ENCODE results near the gene ENGASE.
"Not testable (repeated sequence)": the region's sequence is repeated elsewhere in the genome, so short reads cannot be mapped to it uniquely, and the experiment has no call there.

Gene ENGASE, protein sequence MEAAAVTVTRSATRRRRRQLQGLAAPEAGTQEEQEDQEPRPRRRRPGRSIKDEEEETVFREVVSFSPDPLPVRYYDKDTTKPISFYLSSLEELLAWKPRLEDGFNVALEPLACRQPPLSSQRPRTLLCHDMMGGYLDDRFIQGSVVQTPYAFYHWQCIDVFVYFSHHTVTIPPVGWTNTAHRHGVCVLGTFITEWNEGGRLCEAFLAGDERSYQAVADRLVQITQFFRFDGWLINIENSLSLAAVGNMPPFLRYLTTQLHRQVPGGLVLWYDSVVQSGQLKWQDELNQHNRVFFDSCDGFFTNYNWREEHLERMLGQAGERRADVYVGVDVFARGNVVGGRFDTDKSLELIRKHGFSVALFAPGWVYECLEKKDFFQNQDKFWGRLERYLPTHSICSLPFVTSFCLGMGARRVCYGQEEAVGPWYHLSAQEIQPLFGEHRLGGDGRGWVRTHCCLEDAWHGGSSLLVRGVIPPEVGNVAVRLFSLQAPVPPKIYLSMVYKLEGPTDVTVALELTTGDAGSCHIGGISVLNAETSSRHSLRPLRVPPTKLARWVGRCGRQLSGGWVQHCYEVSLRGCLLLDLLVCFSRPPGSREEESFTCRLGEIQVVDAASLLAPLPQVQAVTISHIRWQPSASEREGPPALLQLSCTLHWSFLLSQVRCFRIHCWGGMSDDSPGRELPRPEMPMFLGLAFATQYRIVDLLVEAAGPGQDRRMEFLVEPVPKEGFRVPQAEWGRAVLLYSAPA

DNA sequence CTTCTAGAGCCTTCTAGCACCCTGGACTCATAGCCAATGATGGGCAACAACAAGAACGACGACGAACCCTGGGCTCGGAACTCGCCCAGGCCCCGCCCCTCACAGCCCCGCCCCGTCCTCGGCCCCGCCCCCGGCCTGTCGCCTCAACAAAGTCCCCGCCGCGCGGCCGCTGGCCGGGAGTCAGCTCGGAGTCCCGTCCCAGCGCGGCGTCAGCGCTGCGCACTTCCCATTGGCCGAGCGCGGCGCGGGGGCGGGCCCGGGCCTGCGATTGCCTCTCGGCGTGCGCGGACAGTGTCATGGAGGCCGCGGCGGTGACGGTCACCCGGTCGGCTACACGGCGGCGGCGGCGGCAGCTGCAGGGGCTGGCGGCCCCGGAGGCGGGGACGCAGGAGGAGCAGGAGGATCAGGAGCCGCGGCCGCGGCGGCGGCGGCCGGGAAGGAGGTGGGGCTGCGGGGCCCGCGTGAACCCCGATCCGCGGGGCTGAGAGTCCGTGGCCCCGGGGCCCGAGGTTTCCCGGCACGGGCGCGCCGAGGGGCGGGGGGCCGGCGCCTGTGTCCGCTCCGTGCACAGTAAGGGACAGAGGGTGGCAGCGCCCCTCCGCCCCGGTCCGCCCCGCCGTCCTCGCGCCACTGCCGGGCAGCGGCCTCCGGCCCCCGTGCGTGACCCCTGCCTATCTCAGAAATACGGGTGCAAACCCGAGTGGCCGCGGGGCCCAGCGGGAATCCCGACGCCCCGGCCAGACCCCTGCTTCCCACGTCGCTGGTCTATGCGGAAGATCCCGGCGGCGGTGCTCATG is at the start of gene ENGASE:
ENGASE (plus strand) TSS at position 176 of the 797 bp plus-strand sequence; CDS start at position 297, 121 bp downstream.
- peak; percentile 95 for DNase-seq

DNA sequence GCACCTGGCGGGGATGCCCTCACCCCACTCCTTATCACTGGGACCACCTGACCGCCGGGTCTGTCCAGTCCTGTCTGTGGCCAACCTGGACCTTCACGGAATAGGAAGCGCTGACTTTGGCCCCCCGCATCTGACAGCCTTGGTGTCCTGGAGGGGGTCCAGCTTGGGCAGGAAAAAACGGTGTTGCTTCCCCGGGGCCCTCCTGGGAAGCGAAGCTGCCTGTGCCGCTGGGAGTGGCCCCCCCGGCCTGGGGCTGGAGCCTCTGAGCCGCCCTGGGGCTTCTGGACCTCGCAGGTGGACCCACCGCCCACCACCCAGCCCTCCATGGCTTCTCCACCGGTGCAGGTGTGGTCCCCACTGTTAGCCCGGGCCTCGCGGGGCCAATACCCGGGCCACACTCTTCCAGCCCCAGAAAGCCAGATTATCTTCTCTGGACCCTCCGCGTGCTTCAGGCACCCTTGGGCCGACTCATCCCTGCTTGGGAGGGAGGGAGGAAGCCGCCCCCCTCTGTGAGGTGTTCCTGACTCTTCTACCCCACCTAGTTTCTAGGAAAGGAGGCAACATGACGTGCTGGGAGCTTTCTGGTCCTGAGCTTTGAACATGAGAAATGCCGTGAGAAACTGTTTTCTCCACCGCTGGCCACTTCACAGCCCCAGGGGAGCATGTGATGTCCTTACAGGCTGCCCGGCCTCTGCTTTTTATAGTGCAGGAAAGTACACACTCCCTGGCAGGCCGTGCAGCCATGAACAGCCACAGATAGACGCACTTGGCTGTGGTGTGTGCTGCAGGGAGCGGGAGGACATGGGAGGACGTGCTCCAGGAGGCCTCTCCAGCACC is 49.5 kb upstream of the ENGASE start:
- no peak for DNase-seq

DNA sequence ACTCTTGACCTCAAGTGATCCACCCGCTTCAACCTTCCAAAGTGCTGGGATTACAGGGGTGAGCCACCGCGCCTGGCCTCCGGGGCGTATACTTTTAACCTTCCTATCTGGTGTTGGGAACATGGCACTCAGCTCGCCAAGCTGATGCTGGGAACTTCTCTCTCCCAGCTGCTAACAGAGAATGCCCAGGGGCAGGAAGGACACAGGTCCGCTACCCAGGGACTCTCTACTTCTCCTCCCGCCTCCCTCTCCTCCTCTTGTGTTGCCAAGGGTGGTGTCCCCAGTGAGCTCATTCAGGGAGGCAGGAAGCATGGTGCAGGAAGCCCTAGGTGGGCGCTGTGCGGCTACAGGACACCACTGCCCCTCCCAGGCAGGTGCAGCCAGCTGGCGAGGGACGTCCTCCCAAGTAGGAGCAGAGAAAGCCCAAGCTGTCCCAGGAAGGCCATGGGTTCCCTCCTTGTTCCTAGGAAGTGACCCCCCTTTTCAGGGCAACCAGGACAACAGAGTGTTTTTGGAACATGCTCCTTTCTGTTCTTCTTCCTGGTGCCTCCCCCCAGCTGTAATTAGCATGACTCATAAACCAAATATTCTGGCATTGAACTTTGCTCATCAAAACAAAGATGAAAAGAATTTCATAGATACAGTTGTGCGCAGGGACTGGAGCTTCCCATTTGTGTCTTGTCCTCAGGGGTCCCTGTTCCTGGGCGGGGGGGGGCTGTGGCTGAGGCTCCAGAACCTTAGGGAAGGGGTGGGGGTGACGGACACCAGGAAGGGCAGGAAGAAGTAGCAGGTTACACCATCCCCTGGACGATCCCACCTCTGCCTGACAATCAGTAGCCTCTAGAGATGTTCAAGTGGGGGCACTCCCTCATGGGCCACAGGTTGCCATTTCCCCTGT is 48.0 kb upstream of the ENGASE start:
- no peak for DNase-seq

DNA sequence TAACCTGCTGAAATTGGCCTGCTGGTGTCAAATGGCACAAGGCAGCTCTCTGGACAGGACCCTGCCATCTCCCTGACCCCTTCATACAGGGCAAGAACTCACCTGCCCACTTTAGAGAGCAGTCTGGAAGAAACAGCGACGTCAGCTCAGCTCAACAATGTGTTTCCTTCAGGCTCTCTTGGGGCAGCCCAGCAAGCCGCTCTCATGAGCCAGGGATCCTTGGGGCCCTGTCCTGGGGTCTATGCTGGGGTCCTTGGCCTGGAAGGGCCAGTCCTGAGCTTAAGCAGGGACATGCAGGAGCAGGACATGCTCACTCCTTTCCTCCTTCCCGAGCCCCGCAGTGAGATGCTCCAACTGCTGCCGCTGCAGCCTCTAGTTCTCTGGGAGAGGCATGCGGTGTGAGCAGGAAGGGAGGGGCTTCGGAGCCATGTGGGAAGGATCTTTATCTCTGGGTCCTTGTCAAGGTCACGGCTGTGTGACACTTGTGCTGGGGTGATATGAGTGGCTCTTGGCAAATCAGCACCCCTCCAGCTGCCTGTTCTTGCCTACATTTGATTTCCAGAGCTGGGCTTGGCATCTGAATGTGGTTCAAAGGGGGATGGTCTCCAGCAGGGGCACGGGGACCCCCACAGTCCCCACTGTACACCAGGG is 47.2 kb upstream of the ENGASE start:
- DNase-seq = no peak

DNA sequence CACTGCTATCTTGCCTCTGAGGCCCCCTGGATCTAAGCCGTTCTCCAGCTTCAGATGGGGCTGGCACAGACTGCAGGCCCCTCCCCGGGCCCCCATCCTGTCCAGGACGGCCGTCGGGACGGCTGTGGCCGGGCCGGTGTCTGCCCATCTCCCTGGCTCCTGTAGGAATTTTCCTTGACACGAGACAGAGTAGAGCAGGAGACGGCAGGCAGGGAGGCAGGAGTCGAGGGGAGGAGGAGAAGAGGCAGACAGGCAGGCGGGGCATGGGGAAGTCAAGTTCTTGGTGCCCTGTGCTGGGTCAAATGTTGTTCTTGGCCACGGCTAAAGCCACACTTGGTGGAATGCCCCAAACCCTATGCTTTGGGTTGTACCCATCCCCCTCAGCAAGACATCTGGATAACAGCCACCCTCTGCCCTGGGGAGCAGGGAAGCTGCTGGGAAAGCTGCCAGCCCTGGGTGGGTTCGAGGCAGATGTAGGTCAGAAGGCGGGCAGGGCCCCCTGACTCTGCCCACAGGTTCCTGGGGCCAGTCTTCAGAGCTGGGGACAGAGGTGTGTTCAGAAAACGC is 46.6 kb upstream of the ENGASE start:
- DNase-seq = no peak

DNA sequence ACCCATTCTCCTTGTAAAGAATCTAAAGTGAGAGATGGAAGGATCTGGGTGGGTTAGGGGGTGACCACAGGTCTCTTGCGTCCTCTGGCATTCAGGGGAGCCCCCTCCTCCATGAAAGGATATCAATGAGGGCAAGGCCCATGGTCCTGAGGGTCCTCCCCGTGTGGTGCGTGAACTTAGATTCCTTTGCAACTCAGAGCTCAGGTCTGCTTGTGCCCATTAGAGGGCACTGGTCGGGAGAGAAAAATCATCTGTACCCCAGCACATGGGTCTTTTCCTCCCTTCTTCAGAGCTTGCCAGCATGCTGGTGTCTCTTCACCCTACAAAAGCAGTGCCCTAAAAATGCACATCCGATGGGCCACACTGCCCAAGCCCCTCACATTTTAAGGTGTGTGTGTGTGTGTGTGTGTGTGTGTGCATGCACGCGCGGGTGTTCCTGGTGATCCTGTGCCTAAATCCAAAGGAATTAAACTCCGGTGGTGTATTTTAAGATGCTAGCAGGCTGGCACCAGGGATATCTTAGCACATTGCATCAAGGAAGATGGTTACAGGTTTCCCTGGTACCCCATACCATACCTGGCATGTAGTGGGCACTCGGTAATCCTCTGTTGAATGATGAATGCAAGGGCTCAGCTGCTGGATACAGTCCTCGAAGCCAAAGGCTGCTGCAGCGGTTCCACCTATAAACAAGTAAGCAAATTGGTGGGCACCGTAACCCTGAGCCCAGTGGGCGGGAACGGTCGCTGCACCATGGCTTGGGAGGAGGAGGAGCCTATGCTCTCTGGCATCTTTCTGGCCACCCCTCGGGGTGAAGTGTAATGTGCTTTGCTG is 45.9 kb upstream of the ENGASE start:
- DNase-seq = no peak

DNA sequence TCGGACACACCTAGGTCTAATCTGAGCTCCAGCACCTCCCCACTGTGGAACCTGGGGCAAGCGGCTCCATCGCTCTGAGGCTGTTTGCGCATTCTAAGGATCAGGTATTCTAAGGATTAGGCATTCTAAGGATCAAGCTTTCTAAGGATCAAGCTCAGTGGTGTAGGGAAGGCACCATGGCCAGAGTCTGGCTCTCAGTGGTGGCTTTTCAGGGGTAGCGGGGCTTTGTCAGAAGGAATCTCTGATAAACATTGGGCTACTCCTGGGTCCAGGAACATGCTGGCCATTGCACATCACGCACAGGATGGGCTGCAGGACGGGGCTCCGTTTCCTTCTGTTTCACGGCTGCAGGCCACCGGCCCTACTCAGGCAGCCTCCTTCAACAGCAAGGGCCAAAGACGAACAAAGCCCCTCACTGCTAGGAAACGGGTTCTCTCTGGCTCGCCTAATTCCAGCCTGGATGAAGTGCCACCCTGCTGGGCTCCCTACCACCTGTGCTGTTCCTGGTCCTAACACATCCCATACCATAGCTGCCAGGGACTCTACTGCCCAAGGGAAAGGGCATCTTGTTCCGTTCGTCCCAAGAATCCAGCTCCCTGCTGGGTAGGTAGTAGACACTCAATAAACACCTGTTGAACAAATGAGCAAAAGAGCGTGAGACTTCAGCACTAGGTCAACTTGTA is 45.2 kb upstream of the ENGASE start:
- DNase-seq = no peak

DNA sequence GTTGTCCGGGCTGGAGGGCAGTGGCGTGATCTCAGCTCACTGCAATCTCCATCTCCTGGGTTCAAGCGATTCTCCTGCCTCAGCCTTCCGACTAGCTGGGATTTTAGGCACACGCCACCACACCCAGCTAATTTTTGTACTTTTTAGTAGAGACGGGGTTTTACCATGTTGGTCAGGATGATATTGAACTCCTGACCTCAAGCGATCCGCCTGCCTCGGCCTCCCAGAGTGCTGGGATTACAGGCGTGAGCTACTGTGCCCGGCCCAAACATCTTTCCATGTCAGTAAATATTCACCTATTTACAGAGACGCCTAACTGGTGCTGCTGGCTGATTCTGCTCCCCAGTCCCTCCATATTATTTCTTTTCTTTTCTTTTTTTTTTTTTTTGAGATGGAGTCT is 44.0 kb upstream of the ENGASE start:
- not testable (repeated sequence) for DNase-seq

DNA sequence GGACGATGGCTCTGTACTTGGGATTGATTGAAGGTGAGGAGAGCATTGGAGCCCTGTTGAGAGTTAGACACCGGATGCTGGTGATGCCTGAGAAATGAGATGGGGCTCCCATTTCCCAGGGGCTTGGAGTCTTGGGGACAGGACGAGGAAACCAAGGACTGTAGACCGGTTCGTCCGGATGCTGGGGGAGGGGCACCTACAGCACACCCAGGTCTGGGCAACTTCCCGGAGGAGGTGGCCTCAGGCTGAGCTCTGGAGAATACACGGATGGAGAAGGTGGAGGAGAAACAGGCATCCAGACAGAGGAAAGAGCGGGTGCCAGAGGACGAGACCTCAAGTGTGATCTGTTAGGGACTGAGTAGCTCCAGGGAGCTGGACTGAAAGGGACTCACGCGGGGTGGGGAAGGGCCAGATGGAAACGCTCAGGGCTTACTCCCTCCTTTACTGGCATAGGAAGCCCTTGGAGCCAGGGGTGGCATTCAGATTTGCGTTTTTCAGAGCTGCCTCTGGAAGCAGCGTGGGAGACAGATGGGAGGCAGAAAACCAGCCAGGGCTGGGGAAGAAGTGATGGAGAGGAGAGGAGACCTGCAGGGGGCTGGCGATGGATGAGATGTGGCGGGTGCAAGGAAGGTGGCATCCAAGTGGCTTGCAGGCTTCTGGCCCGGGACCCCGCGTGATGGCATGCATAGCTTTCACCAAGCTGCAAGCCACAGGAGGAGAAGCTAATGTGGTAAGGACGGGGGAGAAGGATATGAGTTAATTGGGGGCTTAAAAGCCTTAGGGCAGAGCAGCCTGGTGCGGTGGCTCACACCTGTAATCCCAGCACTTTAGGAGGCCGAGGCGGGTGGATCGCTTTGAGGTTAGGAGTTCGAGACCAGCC is 42.4 kb upstream of the ENGASE start:
- no peak for DNase-seq

DNA sequence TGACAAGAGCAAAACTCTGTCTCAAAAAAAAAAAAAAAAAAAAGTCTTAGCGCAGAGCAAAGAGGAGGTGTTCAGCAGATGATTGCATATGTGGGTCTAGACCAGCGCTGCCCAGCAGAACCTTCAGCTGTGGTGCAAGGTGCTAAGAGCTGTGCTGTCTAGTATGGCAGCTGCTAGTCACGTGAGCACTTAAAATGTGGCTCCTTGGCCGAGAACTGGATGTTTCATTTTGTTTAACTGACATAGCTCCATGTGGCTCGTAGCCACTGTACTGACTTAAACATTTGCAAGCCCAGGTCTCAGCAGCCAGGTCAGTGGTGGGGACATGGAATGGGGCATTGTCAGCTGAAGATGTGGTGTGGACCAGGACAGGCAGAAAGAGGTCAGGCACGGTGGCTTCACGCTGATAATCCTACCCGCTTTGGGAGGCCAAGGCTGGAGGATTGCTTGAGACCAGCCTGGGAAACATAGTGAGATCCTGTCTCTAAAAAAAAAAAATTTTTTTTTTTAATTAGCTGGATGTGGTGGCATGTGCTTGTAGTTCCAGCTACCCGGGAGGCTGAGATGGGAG is 41.5 kb upstream of the ENGASE start:
- DNase-seq = no peak

DNA sequence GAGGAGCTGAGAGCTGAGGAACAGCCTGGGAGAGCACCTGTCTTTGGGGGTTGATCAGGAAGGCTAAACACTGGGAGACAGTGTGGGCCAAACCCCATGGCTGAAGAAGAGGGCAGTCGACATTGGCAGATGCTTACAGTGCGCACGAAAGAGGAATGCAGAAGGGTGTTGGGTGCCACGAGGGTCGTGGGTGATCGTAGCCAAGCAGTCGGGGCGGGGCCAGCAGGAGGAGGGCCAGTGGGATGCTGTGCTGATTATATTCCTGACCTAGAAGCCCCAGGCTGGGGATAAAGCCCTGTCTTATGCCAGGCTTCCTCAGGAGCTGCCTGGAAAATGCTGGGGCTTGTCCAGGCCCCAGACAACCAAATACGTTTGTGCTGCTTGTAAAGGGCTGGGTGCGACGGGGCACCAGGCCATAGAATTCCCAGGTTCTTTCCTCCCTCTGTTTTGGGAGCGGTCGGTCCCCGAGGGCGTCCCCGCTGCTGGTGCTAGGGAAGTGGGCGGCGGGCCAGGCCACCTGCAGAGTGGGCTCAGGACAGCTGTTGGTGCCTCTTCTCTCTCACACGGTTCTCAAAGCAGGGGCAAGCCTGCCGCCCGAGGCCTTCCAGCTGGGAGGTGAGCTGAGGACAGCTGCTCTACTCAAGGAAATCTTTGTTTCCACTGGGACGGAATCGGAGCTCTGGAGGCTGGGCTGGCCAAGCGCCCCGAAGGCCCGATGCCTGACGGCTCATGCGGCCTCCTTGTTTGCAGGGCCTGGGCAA is 40.7 kb upstream of the ENGASE start:
- DNase-seq = no peak

DNA sequence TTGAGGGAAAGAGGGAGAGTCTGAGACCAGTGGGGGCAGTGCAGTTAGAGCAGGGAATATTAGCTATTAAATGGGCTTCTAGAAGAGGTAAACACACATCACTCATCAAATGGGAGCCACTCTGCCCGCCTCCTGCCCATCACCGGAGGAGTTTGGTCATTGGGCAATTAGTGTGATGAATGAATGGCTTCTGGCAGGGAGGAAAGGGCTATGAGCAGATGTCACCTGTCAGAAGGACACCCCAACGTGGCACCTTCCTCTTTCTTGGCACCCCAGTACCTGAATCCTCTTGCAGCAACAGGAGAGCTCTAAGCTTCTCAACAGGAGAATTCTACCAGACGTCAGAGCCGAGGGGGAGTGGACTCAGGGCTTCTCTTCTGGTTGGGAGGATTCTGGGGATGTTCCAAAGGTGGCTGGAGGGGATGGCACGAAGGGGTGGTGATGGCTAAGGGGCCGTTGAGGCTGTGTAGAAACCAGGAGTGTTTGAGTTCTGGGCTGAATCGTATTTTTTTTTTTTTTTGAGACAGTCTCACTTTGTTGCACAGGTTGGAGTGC is 39.6 kb upstream of the ENGASE start:
- DNase-seq = no peak

DNA sequence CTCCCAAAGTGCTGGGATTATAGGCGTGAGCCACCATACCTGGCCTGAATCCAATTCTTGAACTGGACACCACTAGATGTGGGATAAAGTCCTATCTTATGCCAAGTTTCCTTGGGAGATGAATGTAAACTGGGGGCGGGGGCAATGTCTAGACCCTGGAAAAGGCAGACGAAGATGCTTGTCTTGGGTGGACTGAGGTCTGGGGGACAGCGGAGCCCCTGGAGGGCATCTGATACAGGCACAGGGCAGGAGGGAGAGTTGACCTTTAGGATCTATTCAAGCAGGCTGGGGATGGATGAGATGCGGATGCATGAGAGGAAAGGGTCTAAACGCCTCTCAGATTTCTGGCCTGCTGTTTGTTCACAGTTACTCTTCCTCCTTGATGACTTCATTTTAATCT is 38.9 kb upstream of the ENGASE start:
- no peak for DNase-seq

DNA sequence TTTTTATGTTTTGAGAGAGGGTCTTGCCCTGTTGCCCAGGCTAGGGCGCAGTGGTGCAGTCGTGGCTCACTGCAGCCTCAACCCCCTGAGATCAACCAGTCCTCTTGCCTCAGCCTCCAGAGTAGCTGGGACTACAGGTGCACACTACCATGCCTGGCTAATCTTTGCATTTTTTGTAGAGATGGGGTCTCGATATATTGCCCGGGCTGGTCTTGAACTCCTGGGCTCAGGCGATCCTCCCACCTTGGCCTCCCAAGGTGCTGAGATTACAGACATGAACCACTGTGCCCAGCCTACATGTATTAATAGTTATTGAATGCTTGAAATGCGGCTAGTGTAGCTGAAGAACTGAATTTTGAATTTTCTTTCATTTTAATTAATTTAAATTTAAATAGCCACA is 38.4 kb upstream of the ENGASE start:
- no peak for DNase-seq

DNA sequence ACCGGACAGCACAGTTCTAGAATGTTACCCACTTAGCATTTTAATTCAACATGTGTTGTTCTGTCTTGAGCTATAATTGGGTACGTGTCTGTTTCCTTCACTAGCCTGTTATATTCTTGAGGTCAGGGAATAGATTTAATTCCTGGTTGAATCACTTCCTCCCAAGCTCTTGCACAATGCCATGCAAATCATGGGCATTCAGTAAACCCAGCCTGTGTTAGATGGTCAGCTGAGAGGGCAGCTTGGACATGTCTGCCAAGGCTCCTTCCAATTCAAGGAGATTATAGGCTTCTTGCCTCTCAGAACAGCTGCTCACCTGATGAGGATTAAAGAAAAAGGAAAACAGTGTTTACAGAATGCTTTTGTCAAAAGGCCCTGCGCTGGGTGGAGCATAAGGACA is 38.0 kb upstream of the ENGASE start:
- no peak for DNase-seq

DNA sequence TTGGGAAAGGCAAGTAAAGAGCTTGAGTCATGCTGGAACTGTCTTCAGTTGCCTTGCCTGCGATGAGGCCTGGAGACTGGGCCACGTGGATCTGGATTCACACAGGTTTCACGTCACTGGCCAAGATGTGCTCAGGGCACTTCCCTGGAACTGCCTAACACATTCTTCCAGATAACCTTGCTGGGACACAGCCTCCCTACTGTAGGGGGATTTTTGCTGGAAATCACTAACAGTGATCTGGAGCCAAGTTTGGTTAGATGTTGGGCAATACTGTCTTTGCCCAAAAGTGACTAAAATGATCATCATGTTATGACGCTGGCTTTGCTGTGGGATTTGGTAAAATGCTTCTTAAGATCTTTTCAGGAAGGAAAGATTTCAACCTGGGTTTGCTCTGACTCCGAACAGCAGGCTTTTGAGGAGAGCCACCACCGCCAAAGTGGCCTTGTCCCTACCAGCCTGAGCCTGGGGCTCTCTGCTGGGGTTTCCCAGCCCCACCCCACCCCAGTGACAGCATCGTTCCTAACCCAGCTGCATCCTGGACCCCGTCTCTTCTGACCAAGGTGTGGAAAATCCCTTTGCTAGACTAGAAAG is 36.0 kb upstream of the ENGASE start:
- DNase-seq = no peak
